CD4-positive, CD25-positive, alpha-beta regulatory T cell (primary cell): Measurements from ENCODE around the gene AHI1. TPM values are rescaled to one million over a fixed set of nuclear protein-coding genes. Genes with fewer than 3 reads are reported as not detected.
"Not testable (repeated sequence)": the region's sequence is repeated elsewhere in the genome, so short reads cannot be mapped to it uniquely, and the experiment has no call there.

Source experiments
- ATAC-seq, 2 donors: fragments of 150-1000 bp; cut with Tn5 transposase; one replicate each; pipeline ENCODE4 v1.10.0; 2021; ENCODE audit warnings: low read depth in 2 of 2, moderate number of reproducible peaks in 2 of 2, moderate library complexity in 1 of 2
- DNase-seq, 3 donors: peaks; one replicate each; pipeline versions ENCODE4 v3.0.0 to v3.0.0-alpha.2; 2012 to 2022; ENCODE audit warnings: mixed read lengths in 1 of 3
- H3K27ac ChIP-seq: one replicate; pipeline ENCODE4 v1.7.0; 2013; ENCODE audit warnings: mild to moderate bottlenecking, low read length; ENCODE audit not compliant: insufficient read depth, poor library complexity, severe bottlenecking
- H3K27me3 ChIP-seq: one replicate; pipeline ENCODE4 v1.7.0; 2013; ENCODE audit warnings: low read length; ENCODE audit not compliant: control insufficient read depth, insufficient read depth
- H3K36me3 ChIP-seq: one replicate; pipeline ENCODE4 v1.7.0; 2013; ENCODE audit warnings: mild to moderate bottlenecking, low read length, moderate library complexity; ENCODE audit not compliant: control insufficient read depth, insufficient read depth
- H3K4me1 ChIP-seq: 2 replicates; pipeline ENCODE4 v1.7.0; 2013; ENCODE audit warnings: mild to moderate bottlenecking, low read length; ENCODE audit not compliant: insufficient read depth, control insufficient read depth, poor library complexity, severe bottlenecking
- H3K4me3 ChIP-seq: one replicate; pipeline ENCODE4 v1.7.0; 2013; ENCODE audit warnings: low read depth, mild to moderate bottlenecking, low read length, moderate library complexity
- H3K9me3 ChIP-seq, 2 experiments: 1 replicate in 1 of 2; 2 replicates in 1 of 2; pipeline ENCODE4 v1.7.0; 2013; ENCODE audit warnings: low read length in 2 of 2, mild to moderate bottlenecking in 1 of 2, moderate library complexity in 1 of 2; ENCODE audit not compliant: control insufficient read depth in 2 of 2
- H3K27ac Mint-ChIP-seq, 3 donors: one replicate each; pipeline ENCODE4 v1.8.0; 2020 to 2022; ENCODE audit warnings: mild to moderate bottlenecking in 3 of 3, mixed read lengths in 3 of 3, moderate library complexity in 2 of 3
- H3K27me3 Mint-ChIP-seq: one replicate; pipeline ENCODE4 v1.8.0; 2022; ENCODE audit warnings: mild to moderate bottlenecking, mixed read lengths
- H3K36me3 Mint-ChIP-seq: one replicate; pipeline ENCODE4 v1.8.0; 2020; ENCODE audit warnings: mixed read lengths
- H3K4me1 Mint-ChIP-seq, 4 donors: one replicate each; pipeline ENCODE4 v1.8.0; 2020 to 2022; ENCODE audit warnings: mixed read lengths in 4 of 4, mild to moderate bottlenecking in 1 of 4
- H3K4me3 Mint-ChIP-seq, 4 donors: one replicate each; pipeline ENCODE4 v1.8.0; 2020 to 2022; ENCODE audit warnings: mild to moderate bottlenecking in 4 of 4, mixed read lengths in 4 of 4, moderate library complexity in 3 of 4
- H3K9me3 Mint-ChIP-seq, 7 donors: one replicate each; pipeline ENCODE4 v1.8.0; 2020 to 2022; ENCODE audit warnings: mixed read lengths in 7 of 7, mild to moderate bottlenecking in 3 of 7, moderate library complexity in 2 of 7
- polyA plus RNA-seq, 4 donors: library from polyadenylated mRNA; unstranded; fragments of 300-500 nt; fragmentation: Illumina TruSeq; gene quantifications; one replicate each; pipeline ENCODE4 v1.2.3, GENCODE V29; 2021
- total RNA-seq: library from RNA; stranded (reverse); gene quantifications from one replicate; pipeline ENCODE4 v1.2.3, GENCODE V29; 2022

The AHI1 gene
- total and polyA plus RNA-seq, 5 donors from 2014 or later = 1.3 to 12.9 (median 2.2) TPM

DNA sequence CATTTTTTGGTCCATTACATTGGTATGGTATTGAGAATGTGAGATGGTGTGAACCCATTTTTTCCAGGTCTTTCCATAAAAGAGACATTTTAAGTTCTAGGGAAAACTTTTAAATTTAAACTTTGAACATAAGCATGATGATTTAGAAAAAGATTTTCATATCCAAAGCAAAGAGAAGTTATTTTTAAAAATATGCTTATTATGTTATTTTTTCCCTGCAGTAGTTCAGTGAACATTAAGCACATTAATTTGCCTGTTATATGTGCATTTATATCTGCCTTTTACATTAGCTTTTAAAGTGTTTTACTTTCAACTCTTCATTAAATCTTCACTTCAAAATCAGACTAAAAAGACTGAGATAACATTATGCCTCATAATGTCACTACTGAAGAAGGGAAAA lies 116.7 kb downstream of the AHI1 start:
- H3K4me3 Mint-ChIP-seq = no peak overlapping the region
- H3K27ac Mint-ChIP-seq = no peak overlapping the region
- no peaks in the 10 kb centered on the region for H3K9me3 ChIP-seq
- H3K4me1 Mint-ChIP-seq = peaks cover 0 to 6% (median 0%) of the 10 kb centered on the region in 4 donors
- no peak overlapping the region for H3K4me3 ChIP-seq
- no peak overlapping the region for H3K27ac ChIP-seq
- no peaks in the 10 kb centered on the region for H3K9me3 Mint-ChIP-seq
- no peaks in the 10 kb centered on the region for H3K36me3 ChIP-seq
- H3K27me3 Mint-ChIP-seq = no peaks in the 10 kb centered on the region
- no peak for DNase-seq
- no peak for ATAC-seq
- no peaks in the 10 kb centered on the region for H3K27me3 ChIP-seq
- no peaks in the 10 kb centered on the region for H3K4me1 ChIP-seq
- H3K36me3 Mint-ChIP-seq = no peaks in the 10 kb centered on the region

DNA sequence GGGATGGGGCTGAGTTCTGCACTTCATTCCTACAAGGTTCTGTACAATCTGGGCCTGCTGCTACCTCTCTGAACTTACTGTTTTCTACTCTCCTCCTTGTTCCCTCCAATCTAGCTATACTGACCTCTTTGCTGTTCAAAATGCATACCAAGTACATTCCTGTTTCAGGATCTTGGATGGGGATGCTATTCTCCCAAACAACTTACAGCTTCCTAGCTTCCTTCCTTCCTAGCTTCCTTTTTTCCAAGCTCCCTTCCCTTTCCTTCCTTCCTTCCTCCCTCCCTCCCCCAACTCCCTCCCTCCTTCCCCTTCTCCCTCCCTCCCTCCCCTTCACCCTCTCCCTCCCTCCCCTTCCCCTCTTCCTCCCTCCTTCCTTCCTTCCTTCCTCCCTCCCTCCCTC lies 117.9 kb downstream of the AHI1 start:
- H3K4me3 ChIP-seq = no peak overlapping the region
- Mint-ChIP-seq H3K27ac (no peak overlapping the region), H3K27me3 (no peaks in the 10 kb centered on the region), H3K36me3 (no peaks in the 10 kb centered on the region), H3K4me3 (no peak overlapping the region), H3K4me1 (peaks cover 0 to 6% (median 0%) of the 10 kb centered on the region in 4 donors), H3K9me3 (no peaks in the 10 kb centered on the region)
- H3K27me3 ChIP-seq = no peaks in the 10 kb centered on the region
- H3K36me3 ChIP-seq = no peaks in the 10 kb centered on the region
- no peaks in the 10 kb centered on the region for H3K9me3 ChIP-seq
- H3K4me1 ChIP-seq = no peaks in the 10 kb centered on the region
- no peak overlapping the region for H3K27ac ChIP-seq
- DNase-seq (no peak), ATAC-seq (no peak)

DNA sequence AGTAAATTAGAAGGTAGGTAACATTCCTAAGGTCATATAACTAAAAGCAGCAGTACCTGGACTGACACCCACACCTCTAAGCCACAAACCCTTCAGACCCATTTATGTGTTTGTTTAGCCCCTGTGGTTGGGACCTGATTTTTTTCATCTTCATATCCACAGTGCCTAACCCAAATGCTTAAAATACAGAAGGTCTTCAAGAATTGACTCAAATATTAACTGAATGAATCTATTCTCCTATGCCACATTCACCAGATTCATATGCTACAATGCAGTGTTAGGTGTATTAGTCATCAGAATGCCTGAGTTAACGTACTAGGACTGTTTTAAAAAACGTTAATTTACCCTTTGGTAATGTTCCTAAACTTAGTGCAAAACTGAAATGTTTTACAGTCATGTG lies 124.8 kb downstream of the AHI1 start:
- ATAC-seq (no peak), DNase-seq (no peak)
- Histone ChIP-seq H3K4me3 (no peak overlapping the region), H3K4me1 (no peaks in the 10 kb centered on the region), H3K27me3 (no peaks in the 10 kb centered on the region), H3K27ac (no peak overlapping the region), H3K9me3 (no peaks in the 10 kb centered on the region), H3K36me3 (no peaks in the 10 kb centered on the region)
- Mint-ChIP-seq H3K9me3 (peaks cover 0 to 20% (median 6%) of the 10 kb centered on the region in 7 donors), H3K36me3 (peaks cover 12% of the 10 kb centered on the region), H3K4me3 (no peak overlapping the region), H3K27me3 (peaks cover 4% of the 10 kb centered on the region), H3K4me1 (no peaks in the 10 kb centered on the region), H3K27ac (no peak overlapping the region)

DNA sequence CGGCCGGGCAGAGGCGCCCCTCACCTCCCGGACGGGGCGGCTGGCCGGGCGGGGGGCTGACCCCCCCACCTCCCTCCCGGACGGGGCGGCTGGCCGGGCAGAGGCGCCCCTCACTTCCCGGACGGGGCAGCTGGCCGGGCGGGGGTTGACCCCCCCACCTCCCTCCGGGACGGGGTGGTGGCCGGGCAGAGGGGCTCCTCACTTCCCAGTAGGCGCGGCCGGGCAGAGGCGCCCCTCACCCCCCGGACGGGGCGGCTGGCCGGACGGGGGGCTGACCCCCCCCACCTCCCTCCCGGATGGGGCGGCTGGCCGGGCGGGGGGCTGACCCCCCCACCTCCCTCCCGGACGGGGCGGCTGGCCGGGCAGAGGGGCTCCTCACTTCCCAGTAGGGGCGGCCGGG lies 133.9 kb downstream of the AHI1 start:
- peaks cover 0 to 24% (median 9%) of the 10 kb centered on the region in 7 donors for H3K9me3 Mint-ChIP-seq
- H3K27ac Mint-ChIP-seq, H3K27ac ChIP-seq, DNase-seq, H3K4me3 ChIP-seq, H3K36me3 ChIP-seq, H3K4me1 Mint-ChIP-seq, H3K9me3 ChIP-seq, H3K27me3 Mint-ChIP-seq, ATAC-seq, H3K27me3 ChIP-seq, H3K4me1 ChIP-seq, H3K36me3 Mint-ChIP-seq, H3K4me3 Mint-ChIP-seq: not testable (repeated sequence)

DNA sequence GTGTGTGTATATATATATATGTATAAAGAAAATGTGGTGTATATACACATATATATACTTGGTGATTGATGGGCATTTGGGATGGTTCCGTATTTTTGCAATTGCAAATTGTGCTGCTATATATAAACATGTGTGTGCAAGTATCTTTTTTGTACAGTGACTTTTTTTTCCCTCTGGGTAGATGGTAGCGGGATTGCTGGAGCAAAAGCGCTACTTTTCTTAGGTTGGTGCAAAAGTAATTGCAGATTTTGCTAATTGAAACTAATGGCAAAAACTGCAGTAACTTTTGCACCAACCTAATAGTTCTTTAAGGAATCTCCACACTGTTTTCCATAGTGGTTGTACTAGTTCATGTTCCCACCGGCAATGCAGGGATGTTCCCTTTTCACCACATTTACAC lies 135.4 kb downstream of the AHI1 start:
- Mint-ChIP-seq H3K4me3 (no peak overlapping the region), H3K9me3 (peaks cover 0 to 14% (median 9%) of the 10 kb centered on the region in 7 donors), H3K4me1 (peaks cover 0 to 9% (median 0%) of the 10 kb centered on the region in 4 donors), H3K27ac (no peak overlapping the region), H3K36me3 (peaks cover 11% of the 10 kb centered on the region), H3K27me3 (no peaks in the 10 kb centered on the region)
- ATAC-seq (no peak), DNase-seq (no peak)
- H3K27ac ChIP-seq = no peak overlapping the region
- no peaks in the 10 kb centered on the region for H3K4me1 ChIP-seq
- H3K27me3 ChIP-seq = no peaks in the 10 kb centered on the region
- no peaks in the 10 kb centered on the region for H3K9me3 ChIP-seq
- H3K36me3 ChIP-seq = no peaks in the 10 kb centered on the region
- H3K4me3 ChIP-seq = no peak overlapping the region

DNA sequence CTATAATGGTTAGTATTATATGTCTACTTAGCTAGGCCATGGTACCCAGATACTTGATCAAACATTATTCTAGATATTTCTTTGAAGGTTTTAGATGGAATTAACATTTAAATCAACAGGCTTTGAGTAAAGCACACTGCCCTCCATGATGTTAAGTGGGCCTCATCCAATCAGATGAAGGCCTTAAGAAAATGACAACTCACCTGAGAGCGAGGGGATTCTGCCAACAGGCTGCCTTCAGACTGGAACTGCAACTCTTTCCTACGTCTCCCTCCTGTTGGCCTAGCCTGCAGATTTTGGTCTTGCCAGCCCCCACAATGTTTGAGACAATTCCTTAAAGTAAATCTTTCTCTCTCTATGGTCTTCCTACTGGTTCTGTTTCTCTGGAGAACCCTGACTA lies 137.3 kb downstream of the AHI1 start:
- Mint-ChIP-seq H3K4me3 (no peak overlapping the region), H3K36me3 (peaks cover 8% of the 10 kb centered on the region), H3K9me3 (peaks cover 0 to 7% (median 4%) of the 10 kb centered on the region in 7 donors), H3K4me1 (peaks cover 0 to 9% (median 0%) of the 10 kb centered on the region in 4 donors), H3K27ac (no peak overlapping the region), H3K27me3 (no peaks in the 10 kb centered on the region)
- ATAC-seq (no peak), DNase-seq (no peak)
- no peaks in the 10 kb centered on the region for H3K27me3 ChIP-seq
- no peaks in the 10 kb centered on the region for H3K9me3 ChIP-seq
- no peak overlapping the region for H3K27ac ChIP-seq
- H3K4me1 ChIP-seq = no peaks in the 10 kb centered on the region
- no peaks in the 10 kb centered on the region for H3K36me3 ChIP-seq
- H3K4me3 ChIP-seq = no peak overlapping the region

DNA sequence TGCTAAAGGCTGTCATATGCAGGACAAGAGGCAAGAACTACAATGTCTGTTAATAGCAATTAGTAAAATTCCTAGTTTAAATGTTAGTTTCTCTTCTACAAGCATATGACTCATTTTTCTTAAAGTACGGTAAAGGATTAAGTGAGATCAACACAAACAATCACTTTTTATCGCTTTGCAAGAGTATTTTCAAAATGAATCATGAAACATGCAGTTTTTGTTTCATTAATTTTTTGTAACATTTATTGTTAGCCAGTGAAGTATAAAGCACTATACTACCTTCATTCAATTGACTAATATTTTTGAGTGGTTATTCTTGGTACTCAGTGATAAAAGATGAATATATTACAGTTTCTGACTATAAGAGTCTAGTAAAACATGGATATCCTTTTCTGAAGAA lies 138.6 kb downstream of the AHI1 start:
- Mint-ChIP-seq H3K4me3 (no peak overlapping the region), H3K36me3 (peaks cover 4% of the 10 kb centered on the region), H3K27ac (no peak overlapping the region), H3K9me3 (peaks cover 0 to 4% (median 0%) of the 10 kb centered on the region in 7 donors), H3K27me3 (no peaks in the 10 kb centered on the region), H3K4me1 (peaks cover 0 to 9% (median 0%) of the 10 kb centered on the region in 4 donors)
- ATAC-seq (no peak), DNase-seq (peak in 1 of 3 donors; percentile 27)
- H3K36me3 ChIP-seq = no peaks in the 10 kb centered on the region
- H3K9me3 ChIP-seq = no peaks in the 10 kb centered on the region
- H3K4me1 ChIP-seq = no peaks in the 10 kb centered on the region
- no peak overlapping the region for H3K4me3 ChIP-seq
- H3K27me3 ChIP-seq = no peaks in the 10 kb centered on the region
- H3K27ac ChIP-seq = no peak overlapping the region

DNA sequence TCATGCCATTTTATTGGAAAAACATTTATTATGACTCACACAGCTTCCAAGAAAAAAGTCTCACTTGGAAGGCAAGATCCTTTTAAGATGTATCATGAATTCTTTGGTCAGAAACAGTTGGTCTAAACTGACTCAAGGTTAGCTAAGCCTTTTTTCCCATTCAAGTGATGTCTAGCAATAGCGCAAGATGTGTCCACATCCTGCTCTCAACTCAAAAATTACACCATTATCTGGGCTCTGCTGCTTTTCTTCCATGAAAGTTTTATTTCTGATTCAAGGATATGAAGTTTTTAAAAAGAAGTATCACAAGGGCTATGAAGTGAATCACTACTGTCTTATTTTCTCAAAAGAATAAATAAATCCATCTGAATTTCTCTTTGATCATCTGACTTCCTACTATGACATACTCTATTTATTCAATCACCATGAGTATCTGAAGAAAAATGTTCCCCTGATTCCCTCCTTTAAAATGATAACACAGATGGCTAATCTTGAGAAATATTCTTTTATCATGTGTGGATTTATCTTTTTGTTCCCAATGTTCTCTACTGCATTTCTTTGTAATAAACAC lies 139.2 kb downstream of the AHI1 start:
- Histone ChIP-seq H3K4me3 (no peak overlapping the region), H3K27ac (no peak overlapping the region), H3K4me1 (no peaks in the 10 kb centered on the region), H3K36me3 (no peaks in the 10 kb centered on the region), H3K27me3 (no peaks in the 10 kb centered on the region), H3K9me3 (no peaks in the 10 kb centered on the region)
- peaks cover 0 to 9% (median 0%) of the 10 kb centered on the region in 4 donors for H3K4me1 Mint-ChIP-seq
- peaks cover 4% of the 10 kb centered on the region for H3K36me3 Mint-ChIP-seq
- H3K27me3 Mint-ChIP-seq = no peaks in the 10 kb centered on the region
- no peak for DNase-seq
- H3K27ac Mint-ChIP-seq = no peak overlapping the region
- H3K4me3 Mint-ChIP-seq = no peak overlapping the region
- H3K9me3 Mint-ChIP-seq = peaks cover 0 to 4% (median 0%) of the 10 kb centered on the region in 7 donors
- no peak for ATAC-seq
